Keratinocyte (primary cell): ENCODE measurements around the gene NUP214.

Experiments used
- CTCF ChIP-seq, 3 experiments: IDR thresholded peaks in 1 of 3; conservative IDR thresholded peaks in 1 of 3; optimal IDR thresholded peaks in 1 of 3; 2 replicates in 2 of 3; 3 replicates in 1 of 3; pipeline versions ENCODE3 to v1.5.1; 2011; ENCODE audit warnings: low read length in 3 of 3, mild to moderate bottlenecking in 3 of 3, moderate library complexity in 2 of 3, control low read depth in 1 of 3, inconsistent platforms in 1 of 3; ENCODE audit not compliant: insufficient read depth in 2 of 3; ENCODE audit errors: extremely low read depth in 1 of 3
- EZH2 ChIP-seq: IDR thresholded peaks from one replicate; pipeline ENCODE4 v1.6.1; 2012; ENCODE audit warnings: inconsistent platforms, mild to moderate bottlenecking, low read length, moderate library complexity

DNA sequence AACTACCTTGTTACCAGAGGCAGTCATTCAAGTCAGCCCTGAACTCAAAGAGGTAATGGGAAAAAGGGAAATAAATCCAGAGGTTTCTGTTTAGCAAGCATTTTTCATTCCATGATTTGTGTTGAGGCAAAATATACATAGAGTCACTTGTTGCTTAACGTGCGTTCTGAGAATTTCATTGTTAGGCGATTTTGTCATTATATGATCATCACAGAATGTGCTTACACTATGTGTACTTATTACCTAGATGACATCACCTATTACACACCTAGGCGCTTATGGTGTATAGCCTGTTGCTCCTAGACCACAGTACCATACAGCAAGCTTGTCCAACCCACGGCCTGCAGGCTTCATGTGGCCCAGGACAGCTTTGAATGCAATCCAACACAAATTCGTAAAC, 36.2 kb downstream of the NUP214 start:
- no peak for TF ChIP-seq CTCF (optimal IDR thresholded peaks at IDR 0.05 in 1 of 3, IDR thresholded peaks at IDR 0.05 in 1 of 3, conservative IDR thresholded peaks at IDR 0.05 in 1 of 3; ENCODE audit: extremely low read depth in 1 of 3, insufficient read depth in 2 of 3, low read length in 3 of 3)
- TF ChIP-seq EZH2 = no peak
